ENCODE measurements around the gene OR52L1.

Gene OR52L1

GRCh38 chr11:5955586-5955985, 31.2 kb downstream of the OR52L1 start:
- H3K4me3 ChIP-seq (ENCODE audit: low read depth, low read length), result no peak overlapping the region
- no peak for DNase-seq (ENCODE audit: low read depth)
- TF ChIP-seq CTCF (IDR thresholded peaks at IDR 0.05; ENCODE audit: low read depth, low read length, missing control alignments), result no peak

- no peak for DNase-seq (ENCODE audit: low read depth)
- TF ChIP-seq CTCF (IDR thresholded peaks at IDR 0.05; ENCODE audit: low read depth, low read length, missing control alignments), result no peak
- H3K4me3 ChIP-seq (ENCODE audit: low read depth, low read length), result no peak within 1 kb of the TSS
Observed at GRCh38 chr11:5941951-5942350, 44.8 kb downstream of the OR52L1 start, which contains the start of gene OR56A3. TSS of gene OR56A3 (plus strand) at chr11:5942251. CDS start at chr11:5947347, 5,096 bp downstream.

GRCh38 chr11:5940748-5941147, 46.0 kb downstream of the OR52L1 start:
- no peak overlapping the region for H3K4me3 ChIP-seq (ENCODE audit: low read depth, low read length)
- no peak for TF ChIP-seq CTCF (IDR thresholded peaks at IDR 0.05; ENCODE audit: low read depth, low read length, missing control alignments)
- DNase-seq (ENCODE audit: low read depth), result no peak

- no peak overlapping the region for H3K4me3 ChIP-seq (ENCODE audit: low read depth, low read length)
- DNase-seq (ENCODE audit: low read depth), result no peak
- no peak for TF ChIP-seq CTCF (IDR thresholded peaks at IDR 0.05; ENCODE audit: low read depth, low read length, missing control alignments)
Observed at GRCh38 chr11:5938603-5938965, 48.2 kb downstream of the OR52L1 start.

GRCh38 chr11:5937868-5938602, 48.8 kb downstream of the OR52L1 start:
- DNase-seq (ENCODE audit: low read depth), result no peak

More at GRCh38 chr11:5937868-5938602, 48.8 kb downstream of the OR52L1 start:
- no peak for TF ChIP-seq CTCF (IDR thresholded peaks at IDR 0.05; ENCODE audit: low read depth, low read length, missing control alignments)
- H3K4me3 ChIP-seq (ENCODE audit: low read depth, low read length), result no peak overlapping the region
